Measurements from ENCODE around the gene CTDSPL. TPM values are rescaled to one million over a fixed set of nuclear protein-coding genes. Genes with fewer than 3 reads are reported as not detected.

The CTDSPL gene
- total RNA-seq, 1 donor from 2014 or later, result 57.4 TPM

GRCh38 chr3:37853691-37854413 is 7.8 kb upstream of the CTDSPL start:
- DNase-seq (ENCODE audit: low read depth, low spot score), result no peak

- DNase-seq (ENCODE audit: low read depth, low spot score), result no peak
These were observed 6.2 kb upstream of the CTDSPL start for GRCh38 chr3:37855363-37855970.

GRCh38 chr3:37856381-37856780 is 5.3 kb upstream of the CTDSPL start:
- no peak for DNase-seq (ENCODE audit: low read depth, low spot score)

- DNase-seq (ENCODE audit: low read depth, low spot score), result no peak
These were observed 2.9 kb upstream of the CTDSPL start for GRCh38 chr3:37858742-37859141.

- DNase-seq (ENCODE audit: low read depth, low spot score), result no peak
These were observed 2.3 kb upstream of the CTDSPL start for GRCh38 chr3:37859354-37859753.

- DNase-seq (ENCODE audit: low read depth, low spot score), result no peak
These were observed 1.8 kb upstream of the CTDSPL start for GRCh38 chr3:37859908-37860199.

GRCh38 chr3:37862219-37862902 is 681 bp downstream of the CTDSPL start:
- no peak for DNase-seq (ENCODE audit: low read depth, low spot score)

GRCh38 chr3:37862903-37863815 is 1.5 kb downstream of the CTDSPL start:
- DNase-seq (ENCODE audit: low read depth, low spot score), result no peak

- DNase-seq (ENCODE audit: low read depth, low spot score), result no peak
These were observed 2.5 kb downstream of the CTDSPL start for GRCh38 chr3:37863949-37864822.

- no peak for DNase-seq (ENCODE audit: low read depth, low spot score)
These were observed 3.2 kb downstream of the CTDSPL start for GRCh38 chr3:37864904-37865303.

GRCh38 chr3:37867144-37867543 is 5.5 kb downstream of the CTDSPL start:
- no peak for DNase-seq (ENCODE audit: low read depth, low spot score)

GRCh38 chr3:37871858-37872257 is 10.2 kb downstream of the CTDSPL start:
- no peak for DNase-seq (ENCODE audit: low read depth, low spot score)

GRCh38 chr3:37872413-37873160 is 10.9 kb downstream of the CTDSPL start:
- no peak for DNase-seq (ENCODE audit: low read depth, low spot score)

- no peak for DNase-seq (ENCODE audit: low read depth, low spot score)
These were observed 14.6 kb downstream of the CTDSPL start for GRCh38 chr3:37876279-37876678.

- no peak for DNase-seq (ENCODE audit: low read depth, low spot score)
These were observed 21.0 kb downstream of the CTDSPL start for GRCh38 chr3:37882711-37883110.

- DNase-seq (ENCODE audit: low read depth, low spot score), result no peak
These were observed 24.1 kb downstream of the CTDSPL start for GRCh38 chr3:37885814-37886213.

- DNase-seq (ENCODE audit: low read depth, low spot score), result no peak
These were observed 24.7 kb downstream of the CTDSPL start for GRCh38 chr3:37886395-37886794.

- DNase-seq (ENCODE audit: low read depth, low spot score), result no peak
These were observed 25.4 kb downstream of the CTDSPL start for GRCh38 chr3:37887062-37887461.

GRCh38 chr3:37887824-37888223 is 26.1 kb downstream of the CTDSPL start:
- DNase-seq (ENCODE audit: low read depth, low spot score), result no peak

- no peak for DNase-seq (ENCODE audit: low read depth, low spot score)
These were observed 26.7 kb downstream of the CTDSPL start for GRCh38 chr3:37888421-37888820.
